K562 (cell line): Measurements from ENCODE around the gene OTOGL.

Source experiments
- EP300 ChIP-seq: IDR thresholded peaks from 2 replicates; pipeline ENCODE4 v1.6.1; 2012; ENCODE audit warnings: low read length, improper control_type of control experiment
- ETS1 ChIP-seq: conservative IDR thresholded peaks from 2 replicates; pipeline ENCODE4 v1.6.1; 2011; ENCODE audit warnings: low read depth, mild to moderate bottlenecking, low read length; ENCODE audit not compliant: control insufficient read depth
- GATAD2A ChIP-seq: fragments of 450-650 bp; IDR thresholded peaks from 2 replicates; pipeline ENCODE4 v1.6.1; 2017
- HMG20B ChIP-seq: fragments of 250-450 bp; sonication (Bioruptor Pico); IDR thresholded peaks from 2 replicates; pipeline ENCODE4 v1.5.0; 2021; ENCODE audit warnings: mild to moderate bottlenecking
- NR2C2 ChIP-seq, 2 experiments: fragments of 200-800 bp in 1 of 2; sonication (Bioruptor generic) in 1 of 2; sonication (generic) in 1 of 2; formaldehyde crosslinking in 1 of 2; IDR thresholded peaks; 2 replicates each; pipeline versions ENCODE4 v1.6.1 to v1.8.0; 2016 to 2022; ENCODE audit warnings: mild to moderate bottlenecking in 1 of 2, missing compliant biosample characterization in 1 of 2, missing genetic modification characterization in 1 of 2, missing genetic modification reagents in 1 of 2
- POU5F1 ChIP-seq: fragments of 150-350 bp; IDR thresholded peaks from 2 replicates; pipeline ENCODE4 v1.6.1; 2014; ENCODE audit warnings: borderline replicate concordance, low read length, low read depth, mild to moderate bottlenecking; ENCODE audit not compliant: partially characterized antibody

- TF ChIP-seq HMG20B (CRISPR knock-in tag) (no peak), NR2C2 (CRISPR knock-in tag; IDR thresholded peaks at IDR 0.05) (no peak), NR2C2 (tag; IDR thresholded peaks at IDR 0.05) (no peak), ETS1 (no peak), GATAD2A (no peak), EP300 (no peak), POU5F1 (no peak)
These were observed 1.3 kb downstream of the OTOGL start for GRCh38 chr12:80100591-80100990.
